ENCODE data around the gene CACNB4. TPM values are rescaled to one million over a fixed set of nuclear protein-coding genes. Genes with fewer than 3 reads are reported as not detected.

CACNB4 gene
- total RNA-seq, 1 experiment from 2014 or later: not detected

- TF ChIP-seq EZH2phosphoT487 (IDR thresholded peaks at IDR 0.05; ENCODE audit: borderline replicate concordance, low read length) (no peak), CTCF (conservative IDR thresholded peaks at IDR 0.05; ENCODE audit: low read depth, low read length) (no peak), EZH2 (IDR thresholded peaks at IDR 0.05; ENCODE audit: low read length, unreplicated experiment) (no peak)
- no peaks in the 10 kb centered on the region for H3K36me3 ChIP-seq (ENCODE audit: low read depth, low read length)
- H3K9ac ChIP-seq (ENCODE audit: low read length): no peak overlapping the region
- no peaks in the 10 kb centered on the region for H3K4me1 ChIP-seq (ENCODE audit: insufficient read depth, low read length)
- no peaks in the 10 kb centered on the region for H3K79me2 ChIP-seq (ENCODE audit: low read length)
- H3K9me2 ChIP-seq (replicated peaks; ENCODE audit: low read length): no peaks in the 10 kb centered on the region
- no peaks in the 10 kb centered on the region for H3K9me3 ChIP-seq (ENCODE audit: low read length)
- no peak overlapping the region for H3K4me2 ChIP-seq (ENCODE audit: low read length)
- H3K4me3 ChIP-seq (ENCODE audit: low read length): no peak overlapping the region
- intact Hi-C loops (cut with micrococcal nuclease): no loop called here
- ChIA-PET CTCF (no interaction called here), POLR2A (ENCODE audit: unreplicated experiment) (no interaction called here)
- peaks cover 57% of the 10 kb centered on the region for H3K27me3 ChIP-seq (ENCODE audit: low read length)
- no TSS peak for BruUV-seq (replicated peaks)
- H3K27ac ChIP-seq (ENCODE audit: low read length): no peak overlapping the region
- DNase-seq (no peak), ATAC-seq (no peak)
- H2AFZ ChIP-seq (ENCODE audit: low read length): no peak overlapping the region
- H4K20me1 ChIP-seq (ENCODE audit: low read length): no peaks in the 10 kb centered on the region
- no peaks in the 10 kb centered on the region for H3F3A ChIP-seq (ENCODE audit: low read length, unreplicated experiment)
Measured at GRCh38 chr2:151906633-151906998, 192.2 kb downstream of the CACNB4 start.

GRCh38 chr2:151905963-151906632 is 192.7 kb downstream of the CACNB4 start:
- POLR2A ChIA-PET (ENCODE audit: unreplicated experiment): no interaction called here
- BruUV-seq (replicated peaks): no TSS peak
- DNase-seq (no peak), ATAC-seq (no peak)
- Histone ChIP-seq H3K9me2 (replicated peaks; ENCODE audit: low read length) (no peaks in the 10 kb centered on the region), H3F3A (ENCODE audit: low read length, unreplicated experiment) (no peaks in the 10 kb centered on the region), H2AFZ (ENCODE audit: low read length) (no peak overlapping the region), H3K27ac (ENCODE audit: low read length) (no peak overlapping the region), H3K9ac (ENCODE audit: low read length) (no peak overlapping the region), H3K36me3 (ENCODE audit: low read depth, low read length) (no peaks in the 10 kb centered on the region), H3K4me3 (ENCODE audit: low read length) (no peak overlapping the region), H3K79me2 (ENCODE audit: low read length) (no peaks in the 10 kb centered on the region), H3K4me1 (ENCODE audit: insufficient read depth, low read length) (no peaks in the 10 kb centered on the region), H3K4me2 (ENCODE audit: low read length) (no peak overlapping the region), H4K20me1 (ENCODE audit: low read length) (no peaks in the 10 kb centered on the region), H3K27me3 (ENCODE audit: low read length) (peaks cover 62% of the 10 kb centered on the region), H3K9me3 (ENCODE audit: low read length) (no peaks in the 10 kb centered on the region)
- intact Hi-C loops (cut with micrococcal nuclease): no loop called here
- TF ChIP-seq EZH2 (IDR thresholded peaks at IDR 0.05; ENCODE audit: low read length, unreplicated experiment) (no peak), EZH2phosphoT487 (IDR thresholded peaks at IDR 0.05; ENCODE audit: borderline replicate concordance, low read length) (no peak), CTCF (conservative IDR thresholded peaks at IDR 0.05; ENCODE audit: low read depth, low read length) (no peak)
- CTCF ChIA-PET: no interaction called here

GRCh38 chr2:151904807-151905206 is 194.0 kb downstream of the CACNB4 start:
- H3K4me3 ChIP-seq (ENCODE audit: low read length): no peak overlapping the region
- H3K36me3 ChIP-seq (ENCODE audit: low read depth, low read length): no peaks in the 10 kb centered on the region
- BruUV-seq (replicated peaks): no TSS peak
- DNase-seq (no peak), ATAC-seq (no peak)
- no peaks in the 10 kb centered on the region for H3F3A ChIP-seq (ENCODE audit: low read length, unreplicated experiment)
- H3K79me2 ChIP-seq (ENCODE audit: low read length): no peaks in the 10 kb centered on the region
- H3K4me2 ChIP-seq (ENCODE audit: low read length): no peak overlapping the region
- CTCF ChIA-PET: no interaction called here
- POLR2A ChIA-PET (ENCODE audit: unreplicated experiment): no interaction called here
- H4K20me1 ChIP-seq (ENCODE audit: low read length): no peaks in the 10 kb centered on the region
- no peak overlapping the region for H3K9ac ChIP-seq (ENCODE audit: low read length)
- no peak overlapping the region for H3K27ac ChIP-seq (ENCODE audit: low read length)
- H2AFZ ChIP-seq (ENCODE audit: low read length): no peak overlapping the region
- peaks cover 75% of the 10 kb centered on the region for H3K27me3 ChIP-seq (ENCODE audit: low read length)
- TF ChIP-seq EZH2 (IDR thresholded peaks at IDR 0.05; ENCODE audit: low read length, unreplicated experiment): no peak
- no peak for TF ChIP-seq EZH2phosphoT487 (IDR thresholded peaks at IDR 0.05; ENCODE audit: borderline replicate concordance, low read length)
- TF ChIP-seq CTCF (conservative IDR thresholded peaks at IDR 0.05; ENCODE audit: low read depth, low read length): no peak
- intact Hi-C loops (cut with micrococcal nuclease): no loop called here
- no peaks in the 10 kb centered on the region for H3K4me1 ChIP-seq (ENCODE audit: insufficient read depth, low read length)
- H3K9me3 ChIP-seq (ENCODE audit: low read length): no peaks in the 10 kb centered on the region
- no peaks in the 10 kb centered on the region for H3K9me2 ChIP-seq (replicated peaks; ENCODE audit: low read length)

Data from PC-3 (cell line).